Neural cell (in vitro differentiated cells): ENCODE measurements around the gene SKOR1.

ENCODE experiments used
- EP300 ChIP-seq: fragments of 450-650 bp; conservative IDR thresholded peaks from 2 replicates; pipeline ENCODE4 v1.6.1; 2014; ENCODE audit warnings: antibody characterized with exemption, mild to moderate bottlenecking, moderate library complexity; ENCODE audit not compliant: poor library complexity, severe bottlenecking
- POLR2AphosphoS5 ChIP-seq: IDR thresholded peaks from 2 replicates; pipeline ENCODE4 v1.6.1; 2012
- TF ChIP-seq, protein P1 (sequence below): fragments of 450-650 bp; IDR thresholded peaks from 2 replicates; pipeline ENCODE4 v1.5.1; 2014; ENCODE audit warnings: antibody characterized with exemption, mild to moderate bottlenecking, moderate library complexity; ENCODE audit not compliant: poor library complexity, severe bottlenecking
- TF ChIP-seq, protein P2 (sequence below): IDR thresholded peaks from 2 replicates; pipeline ENCODE4 v1.6.1; 2012; ENCODE audit warnings: borderline replicate concordance

DNA sequence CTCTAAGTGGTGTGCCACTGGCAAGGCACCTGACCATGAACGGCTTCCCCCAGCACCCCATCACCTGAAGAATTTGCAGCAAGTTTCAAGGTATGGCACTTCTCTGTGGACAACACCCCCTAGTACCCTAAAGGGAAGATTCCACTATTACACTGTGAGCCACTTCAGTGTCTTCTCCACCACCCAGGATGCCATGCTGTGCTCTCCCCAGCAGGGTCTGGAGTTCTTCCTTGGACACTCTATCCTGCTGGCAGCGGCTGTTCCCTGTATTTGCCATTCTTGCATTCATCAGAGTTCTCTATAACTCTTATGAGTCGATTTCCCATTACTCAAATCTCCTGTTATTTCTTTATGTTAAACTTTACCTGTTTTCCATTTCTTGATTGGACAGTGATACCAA, 48.5 kb downstream of the SKOR1 start:
- TF ChIP-seq, protein P1, sequence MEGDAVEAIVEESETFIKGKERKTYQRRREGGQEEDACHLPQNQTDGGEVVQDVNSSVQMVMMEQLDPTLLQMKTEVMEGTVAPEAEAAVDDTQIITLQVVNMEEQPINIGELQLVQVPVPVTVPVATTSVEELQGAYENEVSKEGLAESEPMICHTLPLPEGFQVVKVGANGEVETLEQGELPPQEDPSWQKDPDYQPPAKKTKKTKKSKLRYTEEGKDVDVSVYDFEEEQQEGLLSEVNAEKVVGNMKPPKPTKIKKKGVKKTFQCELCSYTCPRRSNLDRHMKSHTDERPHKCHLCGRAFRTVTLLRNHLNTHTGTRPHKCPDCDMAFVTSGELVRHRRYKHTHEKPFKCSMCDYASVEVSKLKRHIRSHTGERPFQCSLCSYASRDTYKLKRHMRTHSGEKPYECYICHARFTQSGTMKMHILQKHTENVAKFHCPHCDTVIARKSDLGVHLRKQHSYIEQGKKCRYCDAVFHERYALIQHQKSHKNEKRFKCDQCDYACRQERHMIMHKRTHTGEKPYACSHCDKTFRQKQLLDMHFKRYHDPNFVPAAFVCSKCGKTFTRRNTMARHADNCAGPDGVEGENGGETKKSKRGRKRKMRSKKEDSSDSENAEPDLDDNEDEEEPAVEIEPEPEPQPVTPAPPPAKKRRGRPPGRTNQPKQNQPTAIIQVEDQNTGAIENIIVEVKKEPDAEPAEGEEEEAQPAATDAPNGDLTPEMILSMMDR, result no peak
- TF ChIP-seq, protein P2, sequence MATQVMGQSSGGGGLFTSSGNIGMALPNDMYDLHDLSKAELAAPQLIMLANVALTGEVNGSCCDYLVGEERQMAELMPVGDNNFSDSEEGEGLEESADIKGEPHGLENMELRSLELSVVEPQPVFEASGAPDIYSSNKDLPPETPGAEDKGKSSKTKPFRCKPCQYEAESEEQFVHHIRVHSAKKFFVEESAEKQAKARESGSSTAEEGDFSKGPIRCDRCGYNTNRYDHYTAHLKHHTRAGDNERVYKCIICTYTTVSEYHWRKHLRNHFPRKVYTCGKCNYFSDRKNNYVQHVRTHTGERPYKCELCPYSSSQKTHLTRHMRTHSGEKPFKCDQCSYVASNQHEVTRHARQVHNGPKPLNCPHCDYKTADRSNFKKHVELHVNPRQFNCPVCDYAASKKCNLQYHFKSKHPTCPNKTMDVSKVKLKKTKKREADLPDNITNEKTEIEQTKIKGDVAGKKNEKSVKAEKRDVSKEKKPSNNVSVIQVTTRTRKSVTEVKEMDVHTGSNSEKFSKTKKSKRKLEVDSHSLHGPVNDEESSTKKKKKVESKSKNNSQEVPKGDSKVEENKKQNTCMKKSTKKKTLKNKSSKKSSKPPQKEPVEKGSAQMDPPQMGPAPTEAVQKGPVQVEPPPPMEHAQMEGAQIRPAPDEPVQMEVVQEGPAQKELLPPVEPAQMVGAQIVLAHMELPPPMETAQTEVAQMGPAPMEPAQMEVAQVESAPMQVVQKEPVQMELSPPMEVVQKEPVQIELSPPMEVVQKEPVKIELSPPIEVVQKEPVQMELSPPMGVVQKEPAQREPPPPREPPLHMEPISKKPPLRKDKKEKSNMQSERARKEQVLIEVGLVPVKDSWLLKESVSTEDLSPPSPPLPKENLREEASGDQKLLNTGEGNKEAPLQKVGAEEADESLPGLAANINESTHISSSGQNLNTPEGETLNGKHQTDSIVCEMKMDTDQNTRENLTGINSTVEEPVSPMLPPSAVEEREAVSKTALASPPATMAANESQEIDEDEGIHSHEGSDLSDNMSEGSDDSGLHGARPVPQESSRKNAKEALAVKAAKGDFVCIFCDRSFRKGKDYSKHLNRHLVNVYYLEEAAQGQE, result no peak
- TF ChIP-seq EP300 (no peak), POLR2AphosphoS5 (no peak)
